Left forelimb (tissue), 1 donor: Measurements from ENCODE around the gene TRMT112.
"Not testable (repeated sequence)": the region's sequence is repeated elsewhere in the genome, so short reads cannot be mapped to it uniquely, and the experiment has no call there.

Experiments used
- DNase-seq: peaks from one replicate; pipeline ENCODE4 v3.0.0-alpha.2; 2018; ENCODE audit warnings: low spot score

The TRMT112 gene

GRCh38 chr11:64312947-64313346 lies 4.4 kb downstream of the TRMT112 start:
- no peak for DNase-seq

GRCh38 chr11:64307795-64308194 lies 9.6 kb downstream of the TRMT112 start:
- DNase-seq: not testable (repeated sequence)

GRCh38 chr11:64306876-64307622 lies 10.3 kb downstream of the TRMT112 start:
- DNase-seq: no peak

- no peak for DNase-seq
Measured at GRCh38 chr11:64306563-64306875, 10.8 kb downstream of the TRMT112 start.

GRCh38 chr11:64305691-64306562 lies 11.4 kb downstream of the TRMT112 start:
- DNase-seq: peak; percentile 78

GRCh38 chr11:64305075-64305690 lies 12.2 kb downstream of the TRMT112 start, which contains the start of gene ESRRA:
Gene ESRRA, plus strand, starts transcription at chr11:64305524. Its CDS starts 1,656 bp downstream, at chr11:64307180.
- DNase-seq: peak; percentile 100

- peak; percentile 90 for DNase-seq
Measured at GRCh38 chr11:64304316-64305072, 12.9 kb downstream of the TRMT112 start.

GRCh38 chr11:64304032-64304315 lies 13.4 kb downstream of the TRMT112 start:
- no peak for DNase-seq

- DNase-seq: no peak
Measured at GRCh38 chr11:64303109-64304031, 14.0 kb downstream of the TRMT112 start.

- no peak for DNase-seq
Measured at GRCh38 chr11:64299847-64300648, 17.3 kb downstream of the TRMT112 start, which contains the start of gene CATSPERZ. Gene CATSPERZ, plus strand, starts transcription at chr11:64300358. Its CDS starts 53 bp downstream, at chr11:64300411.

GRCh38 chr11:64298966-64299846 lies 18.2 kb downstream of the TRMT112 start:
- DNase-seq: no peak

GRCh38 chr11:64297699-64298358 lies 19.5 kb downstream of the TRMT112 start:
- no peak for DNase-seq

GRCh38 chr11:64296830-64297698 lies 20.3 kb downstream of the TRMT112 start:
- DNase-seq: no peak

GRCh38 chr11:64296236-64296635 lies 21.1 kb downstream of the TRMT112 start:
- no peak for DNase-seq

GRCh38 chr11:64295760-64296159 lies 21.6 kb downstream of the TRMT112 start:
- no peak for DNase-seq

- no peak for DNase-seq
Measured at GRCh38 chr11:64294774-64295173, 22.6 kb downstream of the TRMT112 start.

GRCh38 chr11:64292460-64293254 lies 24.7 kb downstream of the TRMT112 start:
- no peak for DNase-seq
